Omental fat pad (tissue), 4 donors: Measurements from ENCODE around the gene AUTS2. TPM values are rescaled to one million over a fixed set of nuclear protein-coding genes. Genes with fewer than 3 reads are reported as not detected.

ENCODE experiments used
- ATAC-seq: fragments of 150-250 bp; one replicate; pipeline ENCODE4 v1.9.1; 2016; ENCODE audit warnings: mild to moderate bottlenecking, moderate library complexity; ENCODE audit not compliant: low FRiP score
- DNase-seq: peaks from one replicate; pipeline ENCODE4 v3.0.0-alpha.2; 2019; ENCODE audit warnings: low spot score
- total RNA-seq, 4 donors: library from RNA; depleted of rRNA; stranded (reverse); fragments of >200 nt; gene quantifications; one replicate each; pipeline ENCODE4 v1.1.0, GENCODE V29; 2016
- TF ChIP-seq, protein P1 (sequence below), 3 donors: fragments of 450-650 bp; IDR thresholded peaks; one replicate each; pipeline ENCODE4 v1.5.1; 2016 to 2017; ENCODE audit warnings: antibody characterized with exemption in 3 of 3, mild to moderate bottlenecking in 3 of 3, moderate library complexity in 2 of 3

AUTS2 gene
- total RNA-seq, 4 donors from 2014 or later = 13.2 to 27.0 (median 21.2) TPM

DNA sequence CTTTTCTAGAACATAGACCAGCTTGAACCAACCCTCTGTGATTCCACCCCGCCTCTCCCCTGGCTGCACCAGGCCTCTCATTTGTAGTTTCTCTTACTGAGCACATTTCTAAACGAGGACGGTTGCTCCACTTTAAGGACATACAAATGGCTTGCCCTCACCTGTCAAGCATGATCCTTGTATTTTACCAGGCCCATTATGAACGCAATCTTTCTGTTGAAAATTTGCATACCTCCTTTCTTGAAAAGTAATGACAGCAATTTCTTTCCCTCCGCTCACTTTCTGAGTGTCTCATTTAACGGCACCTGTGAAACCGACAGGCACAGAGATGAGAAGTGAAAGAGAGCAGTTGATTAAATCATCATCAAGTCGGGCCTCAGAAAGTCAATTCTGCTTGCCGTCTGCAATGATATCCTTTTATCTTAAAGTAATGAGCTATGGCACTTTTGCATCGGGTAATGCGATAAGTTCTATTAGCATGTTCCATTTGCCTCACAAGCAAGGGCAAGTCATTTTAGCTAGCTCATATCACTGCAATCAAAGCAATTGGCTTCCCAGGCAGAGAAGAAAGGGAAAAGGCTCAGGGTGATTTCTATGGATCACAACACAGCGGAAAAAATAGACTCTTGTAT lies 828.1 kb downstream of the AUTS2 start:
- ATAC-seq = no peak
- DNase-seq = no peak
- TF ChIP-seq, protein P1, sequence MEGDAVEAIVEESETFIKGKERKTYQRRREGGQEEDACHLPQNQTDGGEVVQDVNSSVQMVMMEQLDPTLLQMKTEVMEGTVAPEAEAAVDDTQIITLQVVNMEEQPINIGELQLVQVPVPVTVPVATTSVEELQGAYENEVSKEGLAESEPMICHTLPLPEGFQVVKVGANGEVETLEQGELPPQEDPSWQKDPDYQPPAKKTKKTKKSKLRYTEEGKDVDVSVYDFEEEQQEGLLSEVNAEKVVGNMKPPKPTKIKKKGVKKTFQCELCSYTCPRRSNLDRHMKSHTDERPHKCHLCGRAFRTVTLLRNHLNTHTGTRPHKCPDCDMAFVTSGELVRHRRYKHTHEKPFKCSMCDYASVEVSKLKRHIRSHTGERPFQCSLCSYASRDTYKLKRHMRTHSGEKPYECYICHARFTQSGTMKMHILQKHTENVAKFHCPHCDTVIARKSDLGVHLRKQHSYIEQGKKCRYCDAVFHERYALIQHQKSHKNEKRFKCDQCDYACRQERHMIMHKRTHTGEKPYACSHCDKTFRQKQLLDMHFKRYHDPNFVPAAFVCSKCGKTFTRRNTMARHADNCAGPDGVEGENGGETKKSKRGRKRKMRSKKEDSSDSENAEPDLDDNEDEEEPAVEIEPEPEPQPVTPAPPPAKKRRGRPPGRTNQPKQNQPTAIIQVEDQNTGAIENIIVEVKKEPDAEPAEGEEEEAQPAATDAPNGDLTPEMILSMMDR (IDR thresholded peaks at IDR 0.05) = no peak

DNA sequence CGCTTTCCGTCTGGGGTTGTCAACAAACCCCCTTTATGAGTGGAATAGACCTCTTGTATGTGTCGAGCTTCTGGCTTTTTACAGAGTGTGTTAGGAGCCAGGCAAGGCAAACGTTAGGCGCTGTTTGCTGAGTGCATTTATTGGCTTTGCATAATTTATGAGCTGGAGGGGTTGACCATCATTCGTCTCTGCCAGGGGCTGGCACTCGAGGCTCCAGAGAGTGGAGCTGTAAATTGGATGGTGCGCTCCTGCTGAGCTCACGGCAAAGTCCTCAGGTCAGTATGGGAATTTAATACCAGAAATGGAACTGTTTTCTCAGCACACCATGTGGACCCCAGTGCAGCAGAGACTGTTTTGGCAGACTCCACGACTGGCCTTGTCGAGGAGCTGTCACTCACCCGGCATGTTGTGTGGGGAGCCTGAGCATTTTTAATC lies 834.3 kb downstream of the AUTS2 start:
- DNase-seq (no peak), ATAC-seq (no peak)
- TF ChIP-seq, protein P1 (IDR thresholded peaks at IDR 0.05) = no peak

DNA sequence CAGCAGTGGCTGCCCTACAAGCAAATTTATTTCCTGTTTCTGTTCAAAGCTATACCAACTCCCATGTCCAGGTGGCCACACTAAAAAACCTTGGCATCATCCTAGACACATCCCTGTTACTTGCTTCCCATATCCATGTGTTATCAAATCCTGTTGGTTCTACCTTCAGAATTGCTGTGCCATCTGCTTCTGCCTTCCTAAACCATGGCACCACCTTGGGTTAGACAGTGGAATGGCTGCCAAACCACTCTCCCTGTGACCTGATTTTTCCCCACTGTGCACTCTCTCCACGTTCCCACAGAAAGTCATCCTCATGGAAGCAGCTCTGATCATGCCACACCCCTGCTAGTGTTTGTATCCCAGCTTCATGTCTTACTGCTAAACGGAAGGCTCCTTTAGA lies 836.1 kb downstream of the AUTS2 start:
- TF ChIP-seq, protein P1 (IDR thresholded peaks at IDR 0.05) = no peak
- DNase-seq (no peak), ATAC-seq (no peak)

DNA sequence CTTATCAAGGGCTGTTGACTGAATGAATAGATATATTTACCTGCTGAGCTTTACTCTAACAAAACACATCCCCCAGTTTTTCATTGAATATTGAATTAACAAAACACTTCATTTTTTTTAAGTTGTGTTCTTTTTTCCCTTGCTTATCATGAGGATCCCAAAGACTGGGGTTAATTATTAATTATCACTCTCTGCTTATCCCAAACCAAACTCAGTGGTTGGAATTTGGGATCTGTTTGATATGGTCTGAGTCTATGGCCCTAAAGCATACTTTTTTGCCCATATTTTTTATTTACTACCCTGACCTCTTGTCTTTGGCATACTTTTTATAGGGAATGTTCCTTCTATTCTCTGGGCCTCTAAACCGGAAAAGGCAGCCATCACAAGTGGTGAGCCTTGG lies 836.5 kb downstream of the AUTS2 start:
- DNase-seq (no peak), ATAC-seq (no peak)
- TF ChIP-seq, protein P1 (IDR thresholded peaks at IDR 0.05) = no peak

- TF ChIP-seq, protein P1 (IDR thresholded peaks at IDR 0.05) = no peak
- DNase-seq (no peak), ATAC-seq (no peak)
These were observed 837.4 kb downstream of the AUTS2 start for GRCh38 chr7:70435634-70436033.

DNA sequence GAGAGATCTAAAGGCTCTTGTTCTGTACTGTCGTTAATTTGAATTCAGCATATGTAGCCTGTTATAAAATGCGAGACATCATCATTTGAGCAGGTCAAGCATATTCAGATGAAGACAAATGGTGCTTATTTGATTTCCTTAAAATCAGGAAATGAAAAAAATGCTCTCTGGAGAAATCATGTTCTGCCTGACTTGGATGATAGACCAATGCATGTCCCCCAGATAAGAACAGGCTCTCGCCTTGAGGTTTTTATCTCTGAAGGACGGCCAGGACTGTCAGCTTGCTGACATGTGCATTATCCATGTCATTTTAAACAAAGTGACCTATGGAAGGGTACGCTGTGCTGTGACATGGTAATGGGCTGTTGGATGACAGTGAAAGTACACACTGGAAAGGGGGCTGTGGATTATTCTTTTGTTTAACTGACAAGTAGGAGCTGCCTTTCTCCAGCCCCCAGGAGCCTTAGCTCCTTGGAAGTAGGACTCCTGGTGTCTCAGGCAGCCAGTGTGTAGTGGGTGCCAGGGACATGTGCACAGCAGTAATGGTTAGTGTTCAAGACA lies 838.6 kb downstream of the AUTS2 start:
- ATAC-seq (no peak), DNase-seq (no peak)
- TF ChIP-seq, protein P1 (IDR thresholded peaks at IDR 0.05) = no peak

DNA sequence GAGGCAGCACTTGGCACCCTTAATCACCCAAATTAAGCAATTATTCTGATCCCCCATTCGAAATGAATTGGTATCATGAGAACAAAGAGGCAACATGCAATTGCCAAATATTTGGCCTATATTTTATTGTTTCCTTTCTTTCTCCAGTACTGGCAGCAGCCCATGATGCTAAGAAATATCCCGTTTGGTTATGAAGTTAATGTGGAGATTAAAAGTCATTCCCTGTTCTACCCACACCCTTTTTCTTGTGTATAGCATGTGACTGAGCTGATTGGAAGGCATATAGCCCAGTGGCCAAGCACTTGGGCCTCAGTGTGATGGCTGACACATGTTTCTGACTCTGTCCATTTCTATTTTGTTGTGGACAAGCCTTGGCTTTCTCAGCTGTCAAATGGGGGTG lies 841.4 kb downstream of the AUTS2 start:
- DNase-seq (no peak), ATAC-seq (no peak)
- TF ChIP-seq, protein P1 (IDR thresholded peaks at IDR 0.05) = no peak
